T-helper 2 cell (primary cell): ENCODE data around the gene RASSF8.
A peak's percentile ranks its signal among the peaks of the same experiment; 100 is the strongest.
"Not testable (repeated sequence)": the region's sequence is repeated elsewhere in the genome, so short reads cannot be mapped to it uniquely, and the experiment has no call there.

ENCODE experiments used
- DNase-seq, 5 experiments: peaks; one replicate each; pipeline versions ENCODE4 v3.0.0 to v3.0.0-alpha.2; 2012 to 2022

Gene RASSF8

DNA sequence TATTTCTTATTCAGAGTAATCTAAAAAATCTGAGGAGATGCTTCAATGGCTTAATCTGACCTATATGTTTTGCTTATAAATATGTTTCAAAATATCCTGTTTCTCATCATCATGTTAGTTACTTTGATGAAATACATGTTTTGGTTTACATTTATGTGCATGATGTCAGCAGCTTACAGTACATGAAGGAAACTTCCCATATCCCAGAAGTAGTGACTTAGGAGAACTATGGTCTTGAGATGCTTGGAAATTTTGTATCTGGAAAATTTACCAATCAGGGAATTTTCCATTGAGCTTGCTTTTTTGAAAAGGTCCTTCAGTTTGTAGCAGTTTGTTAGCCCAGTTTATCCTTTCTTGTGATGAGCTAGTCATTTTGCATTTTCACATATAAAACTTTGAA is 73.3 kb downstream of the RASSF8 start:
- DNase-seq = no peak

DNA sequence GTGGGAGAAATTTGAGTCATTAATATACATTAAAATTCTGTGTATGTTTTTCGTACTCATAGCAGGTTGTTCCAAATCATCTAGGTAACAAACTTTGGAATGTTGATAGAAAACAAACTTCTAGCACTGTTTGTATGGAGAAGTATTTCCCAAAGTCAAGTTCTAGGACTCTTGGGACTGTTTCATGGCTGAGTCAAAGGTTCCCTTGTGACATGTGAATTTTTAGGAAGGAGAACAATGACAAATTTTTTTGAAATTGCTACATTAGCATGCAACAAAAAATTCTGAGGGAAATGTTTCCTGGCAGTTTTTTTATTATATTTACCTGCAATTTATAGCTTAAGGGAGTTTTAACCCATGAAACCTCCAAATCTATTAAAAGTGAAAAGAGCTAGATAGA is 73.8 kb downstream of the RASSF8 start:
- no peak for DNase-seq

GRCh38 chr12:26032719-26033241 is 74.3 kb downstream of the RASSF8 start:
- DNase-seq = no peak

DNA sequence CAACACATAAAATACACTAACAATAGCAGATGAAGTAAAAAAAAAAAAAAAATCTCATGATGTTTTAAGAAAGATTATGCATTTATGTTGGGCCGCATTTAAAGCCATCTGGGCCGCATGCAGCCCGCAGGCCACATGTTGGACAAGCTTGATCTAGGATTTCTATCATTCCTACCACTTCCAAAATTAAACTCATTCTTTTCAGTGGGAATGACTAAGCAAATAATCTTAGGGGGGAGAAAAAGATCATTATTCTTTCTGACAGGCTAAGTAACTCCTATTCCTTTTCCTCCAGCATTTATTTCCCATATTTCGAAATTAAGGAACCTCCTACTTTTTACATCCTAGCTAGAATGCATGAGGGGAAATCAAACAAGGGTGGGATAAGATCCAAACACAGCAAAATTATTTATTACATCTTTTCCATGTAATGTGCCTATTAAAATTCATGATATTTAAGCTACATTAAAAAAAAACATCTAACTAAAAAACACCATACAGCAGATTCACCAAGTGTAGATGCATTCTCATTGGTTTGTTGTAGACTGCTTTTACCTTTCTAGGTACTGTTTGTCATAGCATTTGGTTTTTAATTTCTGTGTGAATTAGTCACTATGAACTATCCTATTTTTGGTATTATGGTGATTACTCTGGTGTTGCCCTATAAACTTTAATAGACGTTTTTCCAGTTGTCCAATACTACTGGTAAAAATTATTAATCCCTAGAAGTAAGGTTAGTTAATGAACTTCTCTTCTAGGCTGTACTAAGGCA is 76.1 kb downstream of the RASSF8 start:
- no peak for DNase-seq

DNA sequence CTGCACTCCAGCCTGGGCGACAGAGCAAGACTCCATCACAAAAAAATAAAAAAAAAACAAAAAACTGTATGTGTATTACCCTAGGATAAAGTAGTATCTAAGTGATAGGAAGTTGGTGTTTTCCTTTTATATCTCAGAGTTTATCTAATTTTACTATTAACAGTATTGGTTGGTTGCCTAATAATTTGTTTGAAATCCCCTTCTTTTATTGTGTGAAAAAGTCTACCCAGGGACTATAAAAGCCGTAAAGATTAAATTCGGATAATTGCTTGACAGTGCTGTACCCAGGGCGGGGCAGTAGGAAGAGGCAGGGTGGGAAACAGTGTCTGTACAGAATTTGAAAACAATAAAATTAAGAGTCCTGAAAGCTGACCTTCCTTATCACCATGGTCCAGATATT is 78.4 kb downstream of the RASSF8 start:
- DNase-seq = no peak

DNA sequence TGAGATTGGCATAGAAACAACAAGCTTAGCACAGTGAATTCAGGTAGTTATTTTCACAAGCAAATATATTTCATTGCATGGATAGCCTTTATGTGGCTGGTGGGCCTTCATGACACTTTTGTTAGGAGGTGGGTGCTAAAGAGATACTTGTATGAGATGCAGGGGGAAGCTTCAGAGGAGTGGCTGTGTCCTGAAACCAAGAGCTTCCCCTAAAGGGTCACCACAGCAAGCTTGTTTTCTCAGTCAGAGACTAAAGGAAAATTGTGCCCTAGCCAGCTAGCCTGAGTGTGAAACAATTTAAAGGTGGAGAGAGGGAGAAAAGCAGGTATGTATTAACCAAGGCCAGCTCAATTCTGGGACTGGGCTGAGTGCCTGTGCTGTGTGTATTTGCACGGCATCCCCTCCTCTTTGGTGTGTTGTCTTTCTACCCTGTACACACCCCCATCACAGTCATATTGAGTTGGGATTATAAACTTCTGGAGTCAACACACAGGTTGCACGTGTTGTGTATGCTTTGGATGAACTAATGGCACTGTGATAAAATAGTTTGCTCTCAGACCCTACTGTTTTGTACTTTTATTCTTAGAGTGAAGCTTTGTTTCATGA is 79.2 kb downstream of the RASSF8 start:
- DNase-seq = no peak

DNA sequence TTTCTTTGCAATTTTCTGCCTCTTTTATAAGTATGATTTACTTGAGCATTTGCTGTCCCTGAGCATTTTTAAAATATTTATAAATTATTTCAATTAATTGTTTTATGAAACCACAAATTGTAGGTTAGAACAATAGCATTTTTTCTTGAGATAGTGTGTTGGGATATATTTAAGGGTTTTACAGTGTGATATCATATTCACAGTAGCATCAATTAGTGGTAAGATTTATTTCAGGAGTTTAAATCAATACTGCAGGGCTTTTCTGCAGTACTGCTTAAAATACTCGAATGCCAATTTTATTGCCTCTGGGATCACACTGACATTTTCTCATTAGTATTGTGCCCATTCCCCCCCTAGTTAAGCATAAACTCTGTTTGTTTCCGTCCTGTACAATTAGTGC is 84.2 kb downstream of the RASSF8 start:
- no peak for DNase-seq

DNA sequence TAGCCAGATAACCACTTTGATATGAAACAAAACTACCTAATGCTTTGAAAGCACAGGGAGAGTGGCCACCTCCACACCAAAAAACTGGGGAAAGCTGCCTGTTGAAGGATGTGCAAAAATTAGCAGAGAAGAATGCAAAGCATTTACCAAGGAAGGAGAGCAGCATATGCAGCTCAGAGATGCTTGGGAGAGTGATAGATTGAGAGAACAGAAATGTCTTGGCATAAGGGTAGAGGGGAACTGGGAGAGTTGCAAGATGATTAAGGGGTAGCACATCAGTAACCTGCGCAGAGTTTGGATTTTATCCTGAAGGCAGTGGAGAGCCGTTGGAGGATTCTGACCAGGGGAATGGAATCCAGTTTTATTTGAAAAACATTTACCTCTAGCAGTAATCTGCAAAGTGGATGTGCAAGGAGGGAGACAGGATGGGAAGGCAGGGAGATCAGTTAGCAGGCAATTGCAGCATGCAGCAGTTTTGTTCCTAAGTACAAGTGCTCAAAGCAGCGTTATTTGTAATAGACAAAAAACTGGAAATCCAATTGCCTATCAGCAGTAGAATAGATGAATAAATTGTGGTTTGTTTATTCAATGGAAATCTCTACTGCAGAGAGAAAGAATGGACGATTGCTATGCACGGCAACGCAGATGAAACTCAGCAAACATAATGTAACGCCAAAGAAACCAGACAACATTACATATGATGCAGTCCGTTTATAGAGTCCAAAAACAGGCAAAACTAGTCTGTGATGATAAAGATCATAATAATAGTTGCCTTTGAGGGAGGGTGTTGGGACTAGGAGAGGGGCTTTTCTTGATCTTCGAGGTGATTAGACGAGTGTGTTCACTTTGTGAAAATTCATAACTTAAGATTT is 84.9 kb downstream of the RASSF8 start:
- no peak for DNase-seq

- no peak for DNase-seq
These were observed 85.5 kb downstream of the RASSF8 start for GRCh38 chr12:26044007-26044394.

DNA sequence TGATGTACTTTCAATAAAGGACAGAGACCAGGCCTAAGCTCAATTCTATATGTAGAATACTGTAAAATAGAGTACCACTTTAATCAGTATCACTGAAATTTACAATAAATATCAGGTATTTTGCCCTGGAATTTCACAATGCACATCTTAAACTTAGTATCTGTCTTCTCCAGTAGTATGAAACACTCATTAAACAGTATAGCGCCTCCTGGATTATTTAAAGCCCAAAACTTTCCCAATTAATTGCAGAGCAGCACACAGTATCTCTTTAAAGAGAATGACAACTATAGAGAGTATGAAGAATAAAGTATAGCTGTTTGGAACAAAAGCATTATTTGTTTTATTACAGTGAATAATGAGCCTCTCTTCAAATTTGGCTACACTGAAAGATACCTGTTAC is 86.1 kb downstream of the RASSF8 start:
- DNase-seq = no peak

DNA sequence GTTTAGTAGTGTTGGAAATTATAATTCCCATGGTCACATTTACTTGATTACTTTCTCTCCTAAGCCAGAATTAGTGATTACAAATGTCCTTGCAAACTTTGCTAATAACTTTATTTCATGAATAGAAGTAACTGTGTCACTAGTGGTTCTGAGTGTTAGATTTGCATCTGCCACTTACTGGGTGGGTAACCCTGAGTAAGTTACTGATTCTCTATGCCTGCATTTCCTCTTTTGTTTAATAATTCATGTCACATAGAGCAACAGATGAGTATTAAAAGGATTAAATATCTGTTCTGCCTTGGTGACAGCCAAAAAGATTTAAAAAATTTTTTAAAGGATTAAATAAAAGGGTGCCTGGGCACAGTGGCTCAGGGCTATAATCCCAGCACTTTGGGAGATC is 87.7 kb downstream of the RASSF8 start:
- no peak for DNase-seq

GRCh38 chr12:26046906-26047305 is 88.4 kb downstream of the RASSF8 start:
- no peak for DNase-seq

- DNase-seq = no peak
These were observed 89.1 kb downstream of the RASSF8 start for GRCh38 chr12:26047401-26048226.

DNA sequence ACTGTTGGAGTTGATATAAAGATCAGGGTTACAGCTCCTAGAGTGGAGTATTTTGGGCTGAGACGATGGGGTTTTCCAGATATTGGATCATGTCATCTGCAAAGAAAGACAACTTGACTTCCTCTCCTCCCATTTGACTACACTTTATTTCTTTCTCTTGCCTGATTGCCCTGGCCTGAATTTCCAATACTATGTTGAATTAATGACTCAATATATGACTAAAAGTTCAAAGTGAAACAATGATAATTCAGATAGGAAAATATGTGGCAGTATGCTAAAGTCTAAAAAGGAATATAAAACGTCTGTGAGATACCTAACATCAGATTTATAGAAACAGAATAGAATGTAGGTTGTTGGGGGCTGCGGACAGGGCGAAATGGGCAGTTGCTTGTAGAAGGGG is 94.2 kb downstream of the RASSF8 start:
- no peak for DNase-seq

DNA sequence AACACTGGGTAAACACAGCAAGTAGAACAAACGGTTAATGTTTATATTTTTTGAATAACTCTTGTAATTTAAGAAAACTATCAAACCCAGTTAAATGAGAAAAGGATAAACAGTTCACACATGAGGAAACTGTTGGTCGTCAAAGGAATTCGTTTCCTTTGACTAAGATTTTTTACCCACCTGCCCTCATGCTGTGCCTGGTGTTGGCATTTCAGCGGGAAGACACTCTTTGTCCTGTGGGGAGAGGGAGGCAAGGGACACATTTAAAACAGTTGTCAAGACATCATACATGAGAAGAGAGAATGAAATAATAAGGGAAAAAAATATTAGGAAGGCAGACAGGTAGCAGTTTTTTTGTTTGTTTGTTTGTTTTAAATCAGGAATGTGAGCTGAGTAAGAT is 95.9 kb downstream of the RASSF8 start:
- DNase-seq = no peak

- no peak for DNase-seq
These were observed 96.6 kb downstream of the RASSF8 start for GRCh38 chr12:26055087-26055486.

- peak in 1 of 5 experiments; percentile 54 for DNase-seq
These were observed 97.9 kb downstream of the RASSF8 start for GRCh38 chr12:26056335-26056734.

DNA sequence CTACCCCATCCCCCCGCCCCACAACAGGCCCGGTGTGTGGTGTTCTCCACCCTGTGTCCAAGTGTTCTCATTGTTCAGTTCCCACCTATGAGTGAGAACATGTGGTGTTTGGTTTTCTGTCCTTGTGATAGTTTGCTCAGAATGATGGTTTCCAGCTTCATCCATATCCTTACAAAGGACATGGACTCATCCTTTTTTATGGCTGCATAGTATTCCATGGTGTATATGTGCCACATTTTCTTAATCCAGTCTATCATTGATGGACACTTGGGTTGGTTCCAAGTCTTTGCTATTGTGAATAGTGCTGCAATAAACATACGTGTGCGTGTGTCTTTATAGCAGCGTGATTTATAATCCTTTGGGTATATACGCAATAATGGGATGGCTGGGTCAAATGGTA is 98.8 kb downstream of the RASSF8 start:
- DNase-seq = not testable (repeated sequence)

GRCh38 chr12:26058308-26058707 is 99.8 kb downstream of the RASSF8 start:
- DNase-seq = peak in 1 of 5 experiments; percentile 19

DNA sequence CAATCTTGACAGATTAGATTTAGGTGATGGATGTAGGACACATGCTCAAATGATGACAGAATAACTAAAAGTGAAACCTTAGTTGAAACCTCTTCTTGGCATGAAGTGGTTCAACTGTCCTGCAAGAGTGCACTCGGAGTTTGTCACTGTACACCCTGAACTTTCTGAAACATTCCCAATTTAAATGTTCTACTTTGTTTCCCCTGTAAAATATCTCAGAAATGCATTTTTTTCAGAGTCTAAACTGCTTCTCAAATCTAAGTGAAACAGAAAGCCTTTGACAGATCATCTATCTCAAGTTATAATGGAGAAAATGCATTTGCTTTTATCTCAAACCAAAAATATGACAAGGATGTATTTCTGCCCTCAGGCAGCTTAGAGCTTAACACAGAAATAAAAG is 100.3 kb downstream of the RASSF8 start:
- peak in 1 of 5 experiments; percentile 3 for DNase-seq

- DNase-seq = no peak
These were observed 103.5 kb downstream of the RASSF8 start for GRCh38 chr12:26062006-26062405.

DNA sequence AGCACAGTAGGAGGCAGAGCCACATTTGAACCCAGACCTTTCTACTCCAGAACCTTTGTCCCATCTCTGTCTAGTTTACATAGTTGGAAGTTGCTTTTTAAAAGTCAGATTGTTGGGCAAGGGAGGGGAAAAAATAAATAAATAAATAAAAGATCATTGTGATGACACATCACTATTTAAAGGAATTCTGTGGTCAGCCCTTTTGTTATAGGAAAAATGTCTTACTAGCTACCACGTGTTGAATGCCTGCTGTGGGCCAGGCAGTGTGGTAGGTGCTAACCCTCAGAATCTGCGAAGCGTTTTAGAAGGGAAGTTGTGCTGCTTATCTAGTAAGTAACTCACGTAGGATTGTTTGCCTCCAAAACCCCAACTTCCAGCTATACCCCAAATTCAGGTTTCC is 104.1 kb downstream of the RASSF8 start:
- DNase-seq = no peak

GRCh38 chr12:26065451-26065850 is 107.0 kb downstream of the RASSF8 start:
- DNase-seq = no peak
